Tibial nerve (tissue), 4 donors: Measurements from ENCODE around the gene ZNF467. TPM values are rescaled to one million over a fixed set of nuclear protein-coding genes. Genes with fewer than 3 reads are reported as not detected.

Experiments used
- DNase-seq, 2 donors: peaks; one replicate each; pipeline ENCODE4 v3.0.0-alpha.2; 2019; ENCODE audit warnings: low spot score in 2 of 2
- H3K27ac ChIP-seq, 4 donors: fragments of 200-600 bp; sonication (generic) in 3 of 4; one replicate each; pipeline ENCODE4 v1.5.1; 2017 to 2019; ENCODE audit warnings: mild to moderate bottlenecking in 1 of 4
- H3K27me3 ChIP-seq, 2 donors: fragments of 200-600 bp; sonication (generic) in 1 of 2; one replicate each; pipeline versions ENCODE4 v1.5.1 to v1.6.0; 2017 to 2019
- H3K36me3 ChIP-seq, 3 donors: fragments of 200-600 bp; sonication (generic); one replicate each; pipeline ENCODE4 v1.5.1; 2018 to 2019
- H3K4me1 ChIP-seq, 4 donors: fragments of 200-600 bp; sonication (generic) in 3 of 4; one replicate each; pipeline ENCODE4 v1.5.1; 2017 to 2019
- H3K4me3 ChIP-seq, 4 donors: fragments of 200-600 bp; sonication (generic) in 3 of 4; one replicate each; pipeline ENCODE4 v1.5.1; 2017 to 2019; ENCODE audit warnings: mild to moderate bottlenecking in 1 of 4, moderate library complexity in 1 of 4
- H3K9me3 ChIP-seq, 4 donors: fragments of 200-600 bp; sonication (generic) in 3 of 4; one replicate each; pipeline ENCODE4 v1.5.1; 2017 to 2019
- CTCF ChIP-seq, 5 experiments: fragments of 200-600 bp in 3 of 5; fragments of 450-650 bp in 2 of 5; sonication (generic) in 3 of 5; IDR thresholded peaks; one replicate each; pipeline ENCODE4 v1.5.1; 2016 to 2019; ENCODE audit warnings: antibody characterized with exemption in 5 of 5, mild to moderate bottlenecking in 3 of 5, moderate library complexity in 2 of 5
- EP300 ChIP-seq, 2 donors: sonication (generic); formaldehyde crosslinking; IDR thresholded peaks; one replicate each; pipeline ENCODE4 v1.6.1; 2017; ENCODE audit warnings: antibody characterized with exemption in 2 of 2, mild to moderate bottlenecking in 1 of 2
- POLR2A ChIP-seq, 2 donors: fragments of 450-650 bp; IDR thresholded peaks; one replicate each; pipeline ENCODE4 v1.6.1; 2017; ENCODE audit warnings: antibody characterized with exemption in 2 of 2, mild to moderate bottlenecking in 2 of 2, moderate library complexity in 2 of 2
- WGBS, 2 donors: methylation state at CpG; one replicate each; pipeline ENCODE4 v1.1.5; 2018; 5-methylcytosine and 5-hydroxymethylcytosine counted together
- total RNA-seq, 4 donors: library from RNA; depleted of rRNA; stranded (reverse); fragments of >200 nt; gene quantifications; one replicate each; pipeline ENCODE4 v1.1.0, GENCODE V29; 2016

The ZNF467 gene
- total RNA-seq, 4 donors from 2014 or later = 3.3 to 15.9 (median 5.5) TPM

GRCh38 chr7:149795126-149795525 is 21.7 kb upstream of the ZNF467 start:
- Histone ChIP-seq H3K9me3 (no peaks in the 10 kb centered on the region), H3K27ac (no peak overlapping the region), H3K27me3 (peaks cover 0 to 12% of the 10 kb centered on the region in 2 donors), H3K36me3 (no peaks in the 10 kb centered on the region), H3K4me3 (no peak overlapping the region), H3K4me1 (peaks cover 0 to 3% (median 0%) of the 10 kb centered on the region in 4 donors)
- DNase-seq = no peak
- 82 to 83% methylated on average over 10 of the region's 10 CpGs for WGBS, 2 donors
- TF ChIP-seq EP300 (IDR thresholded peaks at IDR 0.05) = no peak
- TF ChIP-seq POLR2A (IDR thresholded peaks at IDR 0.05) = no peak
- TF ChIP-seq CTCF (IDR thresholded peaks at IDR 0.05) = no peak

- TF ChIP-seq CTCF (IDR thresholded peaks at IDR 0.05) (no peak), POLR2A (IDR thresholded peaks at IDR 0.05) (no peak), EP300 (IDR thresholded peaks at IDR 0.05) (no peak)
- Histone ChIP-seq H3K27me3 (peaks cover 0 to 17% of the 10 kb centered on the region in 2 donors), H3K9me3 (no peaks in the 10 kb centered on the region), H3K4me3 (no peak overlapping the region), H3K36me3 (no peaks in the 10 kb centered on the region), H3K4me1 (peaks cover 0 to 8% (median 0%) of the 10 kb centered on the region in 4 donors), H3K27ac (no peak overlapping the region)
- DNase-seq = no peak
- 34 to 43% methylated on average over 6 of the region's 6 CpGs for WGBS, 2 donors
Observed at GRCh38 chr7:149794661-149795060, 21.3 kb upstream of the ZNF467 start.

- no peak for DNase-seq
- TF ChIP-seq CTCF (IDR thresholded peaks at IDR 0.05) (no peak), POLR2A (IDR thresholded peaks at IDR 0.05) (no peak), EP300 (IDR thresholded peaks at IDR 0.05) (no peak)
- Histone ChIP-seq H3K27ac (no peak overlapping the region), H3K9me3 (no peaks in the 10 kb centered on the region), H3K27me3 (peaks cover 0 to 31% of the 10 kb centered on the region in 2 donors), H3K36me3 (no peaks in the 10 kb centered on the region), H3K4me1 (peaks cover 0 to 8% (median 0%) of the 10 kb centered on the region in 4 donors), H3K4me3 (no peak overlapping the region)
- 78 to 86% methylated on average over 8 to 10 of the region's 10 CpGs for WGBS, 2 donors
Observed at GRCh38 chr7:149793261-149793660, 19.9 kb upstream of the ZNF467 start.

- WGBS, 2 donors = 80 to 100% methylated on average over 2 to 15 of the region's 15 CpGs
- TF ChIP-seq CTCF (IDR thresholded peaks at IDR 0.05) (no peak), POLR2A (IDR thresholded peaks at IDR 0.05) (no peak), EP300 (IDR thresholded peaks at IDR 0.05) (no peak)
- Histone ChIP-seq H3K36me3 (no peaks in the 10 kb centered on the region), H3K9me3 (no peaks in the 10 kb centered on the region), H3K27ac (no peak overlapping the region), H3K4me3 (no peak overlapping the region), H3K4me1 (peaks cover 0 to 14% (median 0%) of the 10 kb centered on the region in 4 donors), H3K27me3 (peaks cover 0 to 36% of the 10 kb centered on the region in 2 donors)
- no peak for DNase-seq
Observed at GRCh38 chr7:149792220-149792595, 18.8 kb upstream of the ZNF467 start.

GRCh38 chr7:149791411-149792219 is 18.2 kb upstream of the ZNF467 start:
- DNase-seq = no peak
- Histone ChIP-seq H3K4me3 (no peak overlapping the region), H3K4me1 (peaks cover 0 to 16% (median 0%) of the 10 kb centered on the region in 4 donors), H3K9me3 (no peaks in the 10 kb centered on the region), H3K36me3 (no peaks in the 10 kb centered on the region), H3K27ac (no peak overlapping the region), H3K27me3 (peaks cover 0 to 36% of the 10 kb centered on the region in 2 donors)
- TF ChIP-seq POLR2A (IDR thresholded peaks at IDR 0.05) = no peak
- TF ChIP-seq CTCF (IDR thresholded peaks at IDR 0.05) = no peak
- no peak for TF ChIP-seq EP300 (IDR thresholded peaks at IDR 0.05)
- WGBS, 2 donors = 74 to 78% methylated on average over 8 to 9 of the region's 21 CpGs
